Testis (tissue), 3 donors: ENCODE data around the gene NRP2. TPM values are rescaled to one million over a fixed set of nuclear protein-coding genes. Genes with fewer than 3 reads are reported as not detected.

Source experiments
- DNase-seq: peaks from one replicate; pipeline ENCODE4 v3.0.0-alpha.2; 2019
- H3K27ac ChIP-seq, 2 donors: fragments of 200-600 bp; sonication (generic); one replicate each; pipeline ENCODE4 v1.5.1; 2019
- H3K27me3 ChIP-seq: fragments of 200-600 bp; sonication (generic); one replicate; pipeline ENCODE4 v1.5.1; 2019
- H3K36me3 ChIP-seq: fragments of 200-600 bp; sonication (generic); one replicate; pipeline ENCODE4 v1.5.1; 2017; ENCODE audit warnings: low read depth; ENCODE audit errors: missing control alignments
- H3K4me1 ChIP-seq: fragments of 200-600 bp; sonication (generic); one replicate; pipeline ENCODE4 v1.5.1; 2019
- H3K4me3 ChIP-seq, 2 donors: fragments of 200-600 bp; sonication (generic); one replicate each; pipeline ENCODE4 v1.5.1; 2017 to 2019
- H3K9me3 ChIP-seq: fragments of 200-600 bp; sonication (generic); one replicate; pipeline ENCODE4 v1.5.1; 2017
- CTCF ChIP-seq, 3 experiments: fragments of 450-650 bp in 2 of 3; fragments of 200-600 bp in 1 of 3; sonication (generic) in 1 of 3; IDR thresholded peaks; one replicate each; pipeline ENCODE4 v1.5.1; 2016 to 2019; ENCODE audit warnings: antibody characterized with exemption in 3 of 3, mild to moderate bottlenecking in 2 of 3, moderate library complexity in 1 of 3
- POLR2A ChIP-seq: fragments of 450-650 bp; IDR thresholded peaks from one replicate; pipeline ENCODE4 v1.6.1; 2017; ENCODE audit warnings: antibody characterized with exemption, mild to moderate bottlenecking, moderate library complexity
- WGBS, 2 donors: methylation state at CpG; one replicate each; pipeline ENCODE4 v1.1.5; 2018; 5-methylcytosine and 5-hydroxymethylcytosine counted together
- intact Hi-C: fragments of 100-400 bp; cut with DNase I; formaldehyde crosslinking; loops from one replicate; pipeline ENCODE4 v1.15.1; 2023; ENCODE audit warnings: low total_unique reads
- polyA plus RNA-seq: library from polyadenylated mRNA; stranded (reverse); fragments of 350-450 nt; fragmentation: Illumina TruSeq; extraction: RNeasy Lipid Tissue Mini Kit (QIAGEN cat#74804); gene quantifications from one replicate; pipeline ENCODE4 v1.2.3, GENCODE V29; 2014; ENCODE audit warnings: low read depth, low replicate concordance; ENCODE audit not compliant: insufficient read depth
- total RNA-seq, 2 donors: library from RNA; depleted of rRNA; stranded (reverse); fragments of >200 nt; gene quantifications; one replicate each; pipeline ENCODE4 v1.2.3, GENCODE V29; 2016

NRP2 gene
- total and polyA plus RNA-seq, 3 donors from 2014 or later = 6.3 to 10.6 (median 6.3) TPM

- no peaks in the 10 kb centered on the region for H3K27me3 ChIP-seq
- intact Hi-C loops = no loop called here
- H3K36me3 ChIP-seq = no peaks in the 10 kb centered on the region
- no peak for TF ChIP-seq CTCF (IDR thresholded peaks at IDR 0.05)
- no peak for TF ChIP-seq POLR2A
- no peak overlapping the region for H3K27ac ChIP-seq
- H3K4me3 ChIP-seq = no peak overlapping the region
- no peak for DNase-seq
- no peaks in the 10 kb centered on the region for H3K9me3 ChIP-seq
- 66 to 84% methylated on average over 3 of the region's 3 CpGs for WGBS, 2 donors
- H3K4me1 ChIP-seq = peaks cover 9% of the 10 kb centered on the region
Measured at GRCh38 chr2:205695460-205695991, 13.2 kb downstream of the NRP2 start.

GRCh38 chr2:205696331-205696926 is 14.1 kb downstream of the NRP2 start:
- no peaks in the 10 kb centered on the region for H3K9me3 ChIP-seq
- peaks cover 15% of the 10 kb centered on the region for H3K4me1 ChIP-seq
- DNase-seq = no peak
- 81 to 86% methylated on average over 11 of the region's 11 CpGs for WGBS, 2 donors
- no peak overlapping the region for H3K27ac ChIP-seq
- TF ChIP-seq POLR2A (no peak), CTCF (IDR thresholded peaks at IDR 0.05) (no peak)
- intact Hi-C loops = no loop called here
- no peaks in the 10 kb centered on the region for H3K27me3 ChIP-seq
- no peaks in the 10 kb centered on the region for H3K36me3 ChIP-seq
- H3K4me3 ChIP-seq = no peak overlapping the region

- WGBS, 2 donors = 66 to 68% methylated on average over 5 of the region's 5 CpGs
- H3K27ac ChIP-seq = no peak overlapping the region
- peaks cover 15% of the 10 kb centered on the region for H3K4me1 ChIP-seq
- DNase-seq = no peak
- no peaks in the 10 kb centered on the region for H3K9me3 ChIP-seq
- H3K36me3 ChIP-seq = no peaks in the 10 kb centered on the region
- intact Hi-C loops = no loop called here
- TF ChIP-seq POLR2A = no peak
- no peak for TF ChIP-seq CTCF (IDR thresholded peaks at IDR 0.05)
- no peaks in the 10 kb centered on the region for H3K27me3 ChIP-seq
- H3K4me3 ChIP-seq = no peak overlapping the region
Measured at GRCh38 chr2:205696927-205697441, 14.7 kb downstream of the NRP2 start.

GRCh38 chr2:205698286-205699268 is 16.3 kb downstream of the NRP2 start:
- no peaks in the 10 kb centered on the region for H3K27me3 ChIP-seq
- no peak for DNase-seq
- H3K36me3 ChIP-seq = no peaks in the 10 kb centered on the region
- WGBS, 2 donors = 87 to 93% methylated on average over 7 of the region's 7 CpGs
- TF ChIP-seq POLR2A (no peak), CTCF (IDR thresholded peaks at IDR 0.05) (no peak)
- H3K27ac ChIP-seq = peak overlapping the region in 1 of 2 donors; percentile 26
- H3K9me3 ChIP-seq = no peaks in the 10 kb centered on the region
- intact Hi-C loops = no loop called here
- H3K4me3 ChIP-seq = no peak overlapping the region
- peaks cover 20% of the 10 kb centered on the region for H3K4me1 ChIP-seq
